ENCODE results near the gene MYT1.
"Not testable (repeated sequence)": the region's sequence is repeated elsewhere in the genome, so short reads cannot be mapped to it uniquely, and the experiment has no call there.

MYT1 gene

GRCh38 chr20:64171211-64171610, 7.0 kb downstream of the MYT1 start:
- DNase-seq: no peak

- no peak for DNase-seq
These were observed 8.9 kb downstream of the MYT1 start for GRCh38 chr20:64173116-64173515.

GRCh38 chr20:64176551-64176950, 12.3 kb downstream of the MYT1 start:
- DNase-seq: no peak

GRCh38 chr20:64176971-64177370, 12.7 kb downstream of the MYT1 start:
- DNase-seq: no peak

- no peak for DNase-seq
These were observed 13.1 kb downstream of the MYT1 start for GRCh38 chr20:64177384-64177783.

GRCh38 chr20:64177787-64178186, 13.5 kb downstream of the MYT1 start:
- DNase-seq: no peak

- not testable (repeated sequence) for DNase-seq
These were observed 14.7 kb downstream of the MYT1 start for GRCh38 chr20:64178925-64179324.

GRCh38 chr20:64179805-64180204, 15.6 kb downstream of the MYT1 start:
- DNase-seq: no peak

- DNase-seq: no peak
These were observed 16.4 kb downstream of the MYT1 start for GRCh38 chr20:64180673-64181072.

GRCh38 chr20:64181391-64181790, 17.1 kb downstream of the MYT1 start:
- no peak for DNase-seq

- no peak for DNase-seq
These were observed 18.1 kb downstream of the MYT1 start for GRCh38 chr20:64182146-64182865.

- DNase-seq: no peak
These were observed 19.1 kb downstream of the MYT1 start for GRCh38 chr20:64183313-64183712.

GRCh38 chr20:64184795-64185194, 20.5 kb downstream of the MYT1 start:
- no peak for DNase-seq

GRCh38 chr20:64185276-64185900, 21.1 kb downstream of the MYT1 start:
- no peak for DNase-seq

- no peak for DNase-seq
These were observed 21.9 kb downstream of the MYT1 start for GRCh38 chr20:64186071-64186598.

GRCh38 chr20:64187213-64187612, 23.0 kb downstream of the MYT1 start:
- DNase-seq: not testable (repeated sequence)

GRCh38 chr20:64188091-64188490, 23.8 kb downstream of the MYT1 start:
- DNase-seq: no peak

GRCh38 chr20:64188682-64189529, 24.7 kb downstream of the MYT1 start:
- DNase-seq: peak; percentile 99

- peak; percentile 33 for DNase-seq
These were observed 25.3 kb downstream of the MYT1 start for GRCh38 chr20:64189530-64189966.

GRCh38 chr20:64189986-64190385, 25.7 kb downstream of the MYT1 start:
- peak; percentile 51 for DNase-seq

- no peak for DNase-seq
These were observed 26.8 kb downstream of the MYT1 start for GRCh38 chr20:64191002-64191401.

GRCh38 chr20:64192406-64192805, 28.2 kb downstream of the MYT1 start:
- DNase-seq: no peak

GRCh38 chr20:64193058-64193457, 28.8 kb downstream of the MYT1 start:
- DNase-seq: no peak
